ENCODE measurements around the gene RTL3.

DNA sequence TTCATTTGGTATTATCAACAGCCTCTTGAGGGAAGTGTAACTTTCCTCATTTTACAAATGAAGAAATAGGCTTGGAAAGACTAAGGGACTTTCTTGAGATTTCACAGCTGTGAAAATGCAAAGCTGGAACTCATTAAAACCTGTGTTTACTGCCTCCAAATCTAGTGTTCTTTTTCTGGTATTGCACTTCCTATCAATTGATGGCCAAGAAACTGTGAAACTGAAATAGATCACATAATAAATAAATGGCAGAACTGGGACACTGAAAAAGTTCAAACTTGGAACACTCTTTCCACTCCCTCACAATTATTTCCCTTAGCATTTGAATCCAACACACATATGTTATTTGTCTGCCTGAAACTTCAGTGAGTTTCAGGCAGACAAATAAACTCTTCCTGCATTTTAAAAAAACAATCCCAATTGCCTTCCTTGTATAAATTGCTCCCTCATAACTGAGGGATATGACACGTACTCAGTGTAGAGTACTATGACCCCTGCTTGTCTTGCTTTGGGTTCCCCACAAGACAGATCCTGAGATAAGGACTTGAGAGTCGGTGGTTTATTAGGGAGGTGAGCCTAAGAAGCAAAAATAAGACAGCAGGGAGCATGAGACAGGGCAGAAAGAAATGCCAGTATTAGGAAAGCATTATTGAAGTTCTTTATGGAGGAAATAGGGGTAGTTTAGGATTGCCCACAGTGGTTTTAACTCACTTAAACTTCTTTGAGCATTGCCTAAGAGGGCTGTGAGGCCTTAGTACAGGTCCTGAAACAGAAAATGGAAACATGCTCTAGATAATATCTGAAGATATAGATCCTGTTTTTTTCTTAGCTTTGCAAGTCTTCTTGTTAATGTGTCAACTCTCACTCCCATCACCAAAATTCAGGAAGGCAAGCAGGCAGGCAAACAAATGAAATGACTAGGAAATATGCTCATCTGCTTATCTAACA, 33.9 kb downstream of the RTL3 start:
- TF ChIP-seq, protein P1, sequence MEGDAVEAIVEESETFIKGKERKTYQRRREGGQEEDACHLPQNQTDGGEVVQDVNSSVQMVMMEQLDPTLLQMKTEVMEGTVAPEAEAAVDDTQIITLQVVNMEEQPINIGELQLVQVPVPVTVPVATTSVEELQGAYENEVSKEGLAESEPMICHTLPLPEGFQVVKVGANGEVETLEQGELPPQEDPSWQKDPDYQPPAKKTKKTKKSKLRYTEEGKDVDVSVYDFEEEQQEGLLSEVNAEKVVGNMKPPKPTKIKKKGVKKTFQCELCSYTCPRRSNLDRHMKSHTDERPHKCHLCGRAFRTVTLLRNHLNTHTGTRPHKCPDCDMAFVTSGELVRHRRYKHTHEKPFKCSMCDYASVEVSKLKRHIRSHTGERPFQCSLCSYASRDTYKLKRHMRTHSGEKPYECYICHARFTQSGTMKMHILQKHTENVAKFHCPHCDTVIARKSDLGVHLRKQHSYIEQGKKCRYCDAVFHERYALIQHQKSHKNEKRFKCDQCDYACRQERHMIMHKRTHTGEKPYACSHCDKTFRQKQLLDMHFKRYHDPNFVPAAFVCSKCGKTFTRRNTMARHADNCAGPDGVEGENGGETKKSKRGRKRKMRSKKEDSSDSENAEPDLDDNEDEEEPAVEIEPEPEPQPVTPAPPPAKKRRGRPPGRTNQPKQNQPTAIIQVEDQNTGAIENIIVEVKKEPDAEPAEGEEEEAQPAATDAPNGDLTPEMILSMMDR (IDR thresholded peaks at IDR 0.05), result no peak
- TF ChIP-seq POLR2AphosphoS5 (IDR thresholded peaks at IDR 0.05; ENCODE audit: insufficient read depth in 1 of 2, low read depth in 1 of 2) (peak in 1 of 2 donors; percentile 24), POLR2A (IDR thresholded peaks at IDR 0.05) (no peak)

Data from vagina (tissue), 2 donors.